Measurements from ENCODE around the gene PRIM1.
"Not testable (repeated sequence)": the region's sequence is repeated elsewhere in the genome, so short reads cannot be mapped to it uniquely, and the experiment has no call there.

Gene PRIM1

GRCh38 chr12:56751712-56752598 is at the start of gene PRIM1:
PRIM1 (minus strand) TSS chr12:56752323; CDS start chr12:56752298, 25 bp downstream.
- TF ChIP-seq CTCF (IDR thresholded peaks at IDR 0.05; ENCODE audit: insufficient read depth, missing control alignments) = no peak
- DNase-seq (ENCODE audit: insufficient read length, low spot score) = peak; percentile 93
- FAIRE-seq = no peak

GRCh38 chr12:56800221-56800620 is 48.1 kb upstream of the PRIM1 start:
- DNase-seq (ENCODE audit: insufficient read length, low spot score) (no peak), FAIRE-seq (no peak)
- no peak for TF ChIP-seq CTCF (IDR thresholded peaks at IDR 0.05; ENCODE audit: insufficient read depth, missing control alignments)

GRCh38 chr12:56799345-56799744 is 47.2 kb upstream of the PRIM1 start:
- DNase-seq (ENCODE audit: insufficient read length, low spot score); FAIRE-seq: not testable (repeated sequence)

- FAIRE-seq; DNase-seq (ENCODE audit: insufficient read length, low spot score): not testable (repeated sequence)
Measured at GRCh38 chr12:56795791-56796190, 43.7 kb upstream of the PRIM1 start.

GRCh38 chr12:56795046-56795562 is 43.0 kb upstream of the PRIM1 start:
- DNase-seq (ENCODE audit: insufficient read length, low spot score); FAIRE-seq: not testable (repeated sequence)

GRCh38 chr12:56793124-56793523 is 41.0 kb upstream of the PRIM1 start:
- not testable (repeated sequence) for FAIRE-seq; DNase-seq (ENCODE audit: insufficient read length, low spot score)

- no peak for TF ChIP-seq CTCF (IDR thresholded peaks at IDR 0.05; ENCODE audit: insufficient read depth, missing control alignments)
- FAIRE-seq = no peak
Measured at GRCh38 chr12:56792678-56793077, 40.6 kb upstream of the PRIM1 start.

GRCh38 chr12:56789429-56789828 is 37.3 kb upstream of the PRIM1 start:
- not testable (repeated sequence) for FAIRE-seq

More at GRCh38 chr12:56792678-56793077, 40.6 kb upstream of the PRIM1 start:
- no peak for DNase-seq (ENCODE audit: insufficient read length, low spot score)

GRCh38 chr12:56787498-56787897 is 35.4 kb upstream of the PRIM1 start:
- no peak for DNase-seq (ENCODE audit: insufficient read length, low spot score)
- FAIRE-seq = no peak
- no peak for TF ChIP-seq CTCF (IDR thresholded peaks at IDR 0.05; ENCODE audit: insufficient read depth, missing control alignments)

More at GRCh38 chr12:56789429-56789828, 37.3 kb upstream of the PRIM1 start:
- DNase-seq (ENCODE audit: insufficient read length, low spot score) = not testable (repeated sequence)

GRCh38 chr12:56785874-56786273 is 33.8 kb upstream of the PRIM1 start:
- no peak for DNase-seq (ENCODE audit: insufficient read length, low spot score)
- no peak for TF ChIP-seq CTCF (IDR thresholded peaks at IDR 0.05; ENCODE audit: insufficient read depth, missing control alignments)
- FAIRE-seq = no peak
